Left cardiac atrium (tissue), 4 donors: ENCODE results near the gene FLT1. TPM values are rescaled to one million over a fixed set of nuclear protein-coding genes. Genes with fewer than 3 reads are reported as not detected.

ENCODE experiments used
- ATAC-seq, 2 donors: fragments of 200-7000 bp; cut with Tn5 transposase; one replicate each; pipeline ENCODE4 v1.9.1; 2020; ENCODE audit warnings: mild to moderate bottlenecking in 2 of 2, moderate library complexity in 2 of 2
- DNase-seq: peaks from one replicate; pipeline ENCODE4 v3.0.0-alpha.2; 2020
- intact Hi-C, 2 donors: fragments of 100-400 bp; cut with DNase I; formaldehyde crosslinking; loops; one replicate each; pipeline versions ENCODE4 v1.14.1 to v1.15.1; 2022 to 2023
- total RNA-seq, 2 donors: library from RNA; stranded (reverse); fragmentation: NEBNext Ultra II Directional; extraction: Animal tissue kit (Norgen Biotek cat#: 25700); gene quantifications; one replicate each; pipeline ENCODE4 v1.2.1, GENCODE V29; 2021
- donor health status: DM: no; HTN: yes; CAD: no.
- donor health status: DM: no; HTN: yes; CAD: no; lungs with severe emphysema.
- donor health status: DM: yes; HTN: yes; CAD: no.
- donor health status: Dilated cardiomyopathy.

The FLT1 gene
- total RNA-seq, 2 donors from 2014 or later, result 38.7 to 49.5 TPM

DNA sequence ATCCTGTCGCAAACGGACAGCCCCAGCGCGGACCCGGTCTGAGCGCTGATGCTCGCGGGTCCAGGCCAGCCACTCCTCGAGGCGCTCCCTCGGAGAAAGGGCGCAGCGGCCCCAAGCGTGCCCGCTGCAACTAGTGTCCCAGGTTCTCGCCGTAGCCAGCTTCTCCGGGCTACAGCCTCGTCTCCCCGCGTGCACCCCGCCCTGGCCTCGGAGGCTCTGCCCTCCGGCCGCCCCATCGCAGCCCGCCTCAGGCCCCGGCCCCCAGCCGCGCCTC, 487 bp downstream of the FLT1 start:
- DNase-seq, result no peak
- ATAC-seq, result peak; percentile 35 to 41
- intact Hi-C loops, result no loop called here

DNA sequence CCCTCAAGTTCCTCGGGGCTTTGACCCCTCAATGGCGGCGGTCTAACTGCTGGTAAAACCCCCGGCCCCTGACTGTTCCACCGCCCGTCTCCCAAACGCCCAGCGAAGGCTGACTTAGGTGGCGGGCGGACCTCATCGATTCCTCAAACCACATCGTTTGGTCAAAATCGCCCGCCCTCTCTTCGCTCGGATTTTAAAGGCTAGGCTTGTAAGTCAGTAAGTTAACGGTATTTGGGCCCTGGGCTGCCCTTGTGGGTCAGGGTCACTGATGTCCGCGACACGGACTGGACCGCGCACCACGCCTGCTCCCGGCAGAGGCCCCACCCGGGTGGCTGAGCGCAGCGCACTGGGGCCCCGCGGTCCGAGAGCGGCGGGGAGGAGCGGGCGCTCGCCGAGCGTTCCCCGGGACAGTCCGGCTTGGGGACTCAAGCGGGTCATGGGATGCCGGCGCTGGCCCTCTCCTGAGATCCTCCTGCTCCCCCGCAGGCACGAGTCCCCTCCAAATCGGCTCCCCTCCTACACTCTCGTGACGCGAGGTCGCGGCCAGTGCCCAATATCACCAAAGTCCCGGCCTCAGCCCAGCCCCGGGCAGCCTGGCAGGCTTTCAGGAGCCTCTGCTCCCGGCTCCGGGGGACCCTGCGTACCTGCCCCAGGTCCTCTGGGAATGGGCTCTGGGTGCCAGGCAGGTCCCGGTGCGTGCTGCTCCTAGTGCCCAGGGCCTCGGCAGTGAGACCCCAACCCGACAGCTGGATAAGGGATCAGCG, 1.0 kb downstream of the FLT1 start:
- peak; percentile 45 for DNase-seq
- intact Hi-C loops, result no loop called here
- peak; percentile 41 to 49 for ATAC-seq

DNA sequence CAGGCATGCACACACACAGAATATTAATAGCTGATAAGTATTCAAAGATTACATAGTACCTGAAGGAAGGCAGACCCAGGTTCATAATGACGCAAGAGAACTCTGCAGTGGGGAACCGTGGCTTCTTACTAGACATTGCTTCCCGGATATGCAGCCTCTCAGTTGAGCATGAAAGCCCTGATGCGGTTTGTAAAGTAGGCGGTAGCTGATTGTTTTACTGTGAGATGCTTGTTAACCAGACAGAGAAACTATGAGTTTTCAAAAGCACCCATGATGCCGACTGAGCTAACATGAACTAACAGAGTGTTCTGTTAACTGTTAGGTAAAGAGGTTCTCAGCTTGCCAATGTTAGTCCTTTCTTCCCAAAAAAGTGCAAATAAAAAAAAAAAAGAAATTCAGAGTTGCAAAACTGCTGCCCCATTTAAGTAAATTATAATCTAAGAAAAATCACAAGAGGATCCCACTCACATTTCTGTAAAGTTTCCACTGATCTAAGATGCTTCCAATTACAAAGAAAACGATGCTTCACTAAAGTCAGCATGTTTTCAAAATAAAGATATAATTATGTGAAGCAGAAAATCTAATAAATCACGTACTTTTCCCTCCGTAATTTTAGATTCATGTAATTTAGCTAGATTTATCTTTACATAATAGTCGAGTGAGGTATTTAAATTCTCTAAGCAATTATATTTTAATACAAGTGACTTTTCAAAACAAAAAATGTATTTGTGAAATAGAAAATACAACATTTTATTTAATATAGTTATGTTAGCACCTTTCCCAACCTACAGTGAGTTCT, 2.2 kb downstream of the FLT1 start:
- DNase-seq, result no peak
- intact Hi-C loops, result no loop called here
- ATAC-seq, result no peak

DNA sequence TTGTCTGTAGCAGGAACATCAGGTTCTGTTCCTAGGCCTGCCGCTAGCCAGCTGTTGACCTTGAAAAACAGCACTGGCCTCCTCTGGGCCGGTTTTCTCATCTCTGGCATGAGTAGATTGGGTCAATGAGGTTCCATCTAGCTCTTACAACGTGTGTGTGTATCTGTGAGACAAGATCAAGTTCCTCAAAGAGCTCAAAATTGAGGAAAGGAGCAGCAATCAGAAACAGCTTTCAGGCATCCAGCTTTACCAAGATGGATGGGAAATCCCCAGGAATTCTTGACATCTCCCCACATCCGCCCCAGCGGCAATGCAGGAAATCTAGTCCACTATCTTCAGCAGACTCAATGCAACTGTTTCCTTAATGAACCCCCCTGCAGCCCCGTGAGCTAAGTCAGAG, 4.9 kb downstream of the FLT1 start:
- intact Hi-C loops, result no loop called here
- DNase-seq, result no peak
- ATAC-seq, result no peak

DNA sequence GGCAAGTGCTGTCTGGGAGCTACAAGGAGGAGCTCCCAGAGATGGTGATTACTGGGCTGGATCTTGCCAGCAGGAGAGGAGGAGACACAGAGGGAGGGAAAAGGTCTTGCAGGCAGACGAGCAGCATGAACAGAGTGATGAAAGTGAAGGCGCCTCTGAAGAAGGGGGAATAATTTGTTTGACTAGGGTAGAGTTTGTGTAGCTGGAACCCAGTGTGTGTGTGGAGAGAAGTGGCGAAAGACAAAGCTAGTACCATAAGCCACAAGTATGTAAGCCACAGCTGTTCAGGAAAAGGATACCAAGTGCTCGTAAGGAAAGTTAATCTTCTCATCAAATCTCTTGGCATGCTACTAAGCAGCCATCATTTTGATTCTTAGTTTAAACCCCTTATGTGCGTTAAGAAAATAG, 5.4 kb downstream of the FLT1 start:
- ATAC-seq (no peak), DNase-seq (no peak)
- intact Hi-C loops, result no loop called here

DNA sequence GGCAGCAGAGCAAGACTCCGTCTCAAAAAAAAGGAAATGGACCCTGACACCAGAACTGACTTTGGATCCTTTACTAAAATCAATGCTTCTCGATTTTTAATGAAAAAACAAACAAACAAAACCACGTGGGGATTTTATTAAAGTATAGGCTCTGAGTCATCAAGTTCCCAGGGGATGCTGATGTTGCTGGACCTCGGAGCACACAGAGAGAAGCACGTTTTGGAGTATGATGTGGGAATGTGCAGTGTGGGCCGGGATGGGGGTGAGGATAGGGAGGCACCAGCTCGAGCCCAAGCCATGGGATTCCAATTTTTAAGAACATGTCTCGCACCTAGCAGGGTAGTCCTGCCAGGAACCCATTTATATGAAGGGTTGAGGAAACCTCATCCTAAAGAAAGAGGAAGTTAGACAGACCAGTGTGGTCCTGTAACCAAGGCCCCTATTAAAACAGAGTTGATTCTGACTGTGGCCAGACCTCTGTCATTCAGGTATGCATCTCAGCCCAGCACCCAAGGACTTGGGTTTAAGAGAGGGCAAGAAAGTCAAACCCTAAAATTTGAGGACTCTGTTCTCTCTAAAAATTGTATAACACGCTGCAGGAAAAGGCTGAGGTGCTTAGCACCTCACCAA, 6.4 kb downstream of the FLT1 start:
- no peak for DNase-seq
- intact Hi-C loops, result no loop called here
- no peak for ATAC-seq

DNA sequence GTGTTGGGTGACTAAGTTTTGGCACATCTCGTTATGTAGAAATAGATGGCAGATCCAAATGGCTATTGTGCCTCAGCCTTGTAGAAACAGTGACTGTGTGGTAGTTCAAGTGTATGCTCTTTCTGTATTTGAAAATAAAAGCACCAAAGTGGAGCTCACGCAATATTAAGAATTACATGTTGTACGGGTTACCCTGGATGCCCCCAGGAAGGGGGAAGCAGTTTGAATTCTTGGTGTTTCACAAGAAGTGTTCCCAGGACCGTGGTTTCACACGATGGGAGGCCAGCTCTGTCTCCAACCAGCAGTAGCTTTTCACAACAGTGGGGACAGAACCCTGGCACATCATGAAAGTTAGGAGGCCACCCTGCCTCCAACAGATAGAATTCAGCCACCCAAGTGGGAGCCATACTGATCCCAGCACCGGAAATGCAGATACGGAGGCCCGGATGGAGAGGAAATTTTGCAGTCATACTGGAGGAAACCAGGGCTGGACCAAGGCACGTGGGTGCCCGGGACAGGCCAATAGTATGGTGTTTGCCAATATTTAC, 8.9 kb downstream of the FLT1 start:
- DNase-seq (no peak), ATAC-seq (no peak)
- intact Hi-C loops, result no loop called here

DNA sequence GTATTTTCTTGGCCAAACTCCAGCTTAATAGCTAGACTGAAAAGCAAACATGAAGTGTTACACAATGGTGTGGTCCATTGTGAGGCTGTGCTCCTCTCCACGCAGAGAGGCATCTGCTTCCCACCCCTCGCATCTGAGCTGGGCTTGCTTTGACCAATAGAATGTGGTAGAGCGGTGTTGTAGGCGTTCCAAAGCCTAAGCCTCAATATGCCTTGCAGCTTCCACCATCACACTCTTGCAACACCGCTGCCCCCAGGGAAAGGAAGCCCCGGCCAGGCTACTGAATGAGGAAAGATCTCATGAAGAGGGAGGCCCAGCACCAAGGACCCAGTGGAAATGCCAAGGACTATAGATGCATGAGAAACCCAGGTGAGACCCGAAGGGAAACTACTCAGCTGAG, 9.4 kb downstream of the FLT1 start:
- ATAC-seq (no peak), DNase-seq (no peak)
- intact Hi-C loops, result no loop called here

DNA sequence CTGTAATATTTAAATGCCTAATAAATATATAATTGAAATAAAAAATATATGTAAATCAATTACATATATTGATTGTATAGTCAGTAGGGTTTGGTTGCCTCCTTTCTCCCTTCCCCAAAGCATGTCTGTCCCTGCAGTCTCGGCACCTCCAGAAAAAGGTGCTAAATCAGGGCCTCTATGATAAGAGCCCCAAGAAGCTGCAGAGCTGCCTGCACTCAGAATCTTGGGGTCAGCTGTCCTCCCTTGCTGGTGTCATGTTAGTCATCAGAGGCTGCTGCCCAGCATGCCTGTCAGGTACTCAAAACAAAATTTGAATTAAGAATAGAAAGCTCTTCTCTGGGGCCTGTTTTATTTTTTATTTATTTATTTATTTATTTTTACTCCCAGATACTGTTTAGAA, 9.8 kb downstream of the FLT1 start:
- DNase-seq (no peak), ATAC-seq (no peak)
- intact Hi-C loops, result no loop called here

DNA sequence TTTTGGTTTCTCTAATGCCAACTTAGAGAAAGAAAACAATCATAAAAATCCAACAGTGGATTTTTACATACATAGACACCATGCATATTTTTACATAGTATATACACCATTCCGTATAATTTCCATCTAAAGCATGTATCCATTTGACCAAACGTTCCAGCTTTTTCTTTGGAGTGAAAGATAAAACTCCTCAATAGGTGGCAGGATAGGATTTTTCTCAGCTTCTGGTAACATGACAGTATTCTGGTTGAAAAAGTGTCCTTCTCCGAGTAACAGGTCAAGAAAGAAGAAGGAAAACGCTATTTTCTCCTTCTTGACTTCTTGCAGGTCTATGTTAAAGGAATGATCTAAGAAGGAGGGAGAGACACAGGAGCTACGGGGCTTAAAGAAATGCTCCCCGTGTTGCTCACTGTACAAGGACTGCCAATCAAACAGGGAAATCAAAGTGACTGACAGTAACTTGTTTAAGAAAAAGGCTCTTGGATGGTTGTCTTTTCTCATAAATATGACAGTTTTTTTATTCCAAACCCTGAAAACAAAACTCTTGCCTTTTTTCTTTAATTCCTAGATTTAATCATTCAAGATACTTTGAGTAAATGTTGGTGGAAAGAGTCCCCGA, 11.5 kb downstream of the FLT1 start:
- intact Hi-C loops, result no loop called here
- DNase-seq, result no peak
- ATAC-seq, result no peak

DNA sequence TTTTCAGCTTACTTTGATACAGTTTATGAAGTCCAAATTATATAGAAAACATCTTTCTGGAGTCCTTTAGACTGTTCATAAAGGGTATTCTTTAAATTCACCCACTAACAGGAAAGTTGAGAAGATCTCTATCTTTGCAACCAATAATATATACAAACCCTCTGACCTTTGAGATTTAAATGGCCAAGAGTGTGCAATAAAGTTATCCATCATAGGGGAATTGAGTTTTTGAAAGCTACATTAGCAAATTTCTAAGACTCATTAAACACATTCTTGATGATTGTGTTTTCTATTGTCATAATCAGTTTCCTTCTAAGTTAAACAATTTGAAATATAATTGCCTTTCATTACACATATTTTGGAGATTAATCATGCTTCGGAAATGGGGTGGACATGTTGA, 15.9 kb downstream of the FLT1 start:
- intact Hi-C loops, result no loop called here
- no peak for ATAC-seq
- DNase-seq, result no peak

DNA sequence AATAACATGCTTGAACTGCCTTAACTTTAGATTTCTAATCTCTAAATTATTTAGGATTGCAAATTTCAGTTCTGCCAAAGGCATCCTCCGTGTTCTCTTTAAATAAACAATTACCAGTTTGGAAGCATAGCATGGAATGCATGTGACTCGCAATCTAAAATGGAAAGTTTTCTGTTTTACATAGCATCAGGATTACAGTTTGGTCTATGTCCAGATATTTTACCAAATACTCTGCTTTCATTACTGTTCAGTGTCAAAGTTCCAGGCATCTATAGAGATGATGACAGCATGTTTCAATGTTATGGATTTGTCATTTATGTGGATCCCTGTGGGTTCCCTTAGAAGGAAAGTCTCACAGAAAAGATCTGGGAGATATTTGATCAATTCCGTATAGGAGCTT, 16.8 kb downstream of the FLT1 start:
- no peak for DNase-seq
- no peak for ATAC-seq
- intact Hi-C loops, result no loop called here

DNA sequence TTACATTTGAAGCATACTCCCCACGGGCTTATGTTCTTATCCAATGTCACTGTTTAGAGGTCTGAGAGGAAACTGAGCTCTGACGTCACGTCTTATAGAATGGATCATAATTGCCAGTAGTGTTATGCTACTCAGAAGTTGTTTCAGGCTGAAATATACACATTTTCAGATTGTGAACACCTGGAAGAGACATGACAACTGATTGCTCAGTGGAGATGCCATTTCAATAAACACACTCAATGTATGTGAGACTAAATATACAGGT, 17.3 kb downstream of the FLT1 start:
- no peak for DNase-seq
- intact Hi-C loops, result no loop called here
- ATAC-seq, result no peak

DNA sequence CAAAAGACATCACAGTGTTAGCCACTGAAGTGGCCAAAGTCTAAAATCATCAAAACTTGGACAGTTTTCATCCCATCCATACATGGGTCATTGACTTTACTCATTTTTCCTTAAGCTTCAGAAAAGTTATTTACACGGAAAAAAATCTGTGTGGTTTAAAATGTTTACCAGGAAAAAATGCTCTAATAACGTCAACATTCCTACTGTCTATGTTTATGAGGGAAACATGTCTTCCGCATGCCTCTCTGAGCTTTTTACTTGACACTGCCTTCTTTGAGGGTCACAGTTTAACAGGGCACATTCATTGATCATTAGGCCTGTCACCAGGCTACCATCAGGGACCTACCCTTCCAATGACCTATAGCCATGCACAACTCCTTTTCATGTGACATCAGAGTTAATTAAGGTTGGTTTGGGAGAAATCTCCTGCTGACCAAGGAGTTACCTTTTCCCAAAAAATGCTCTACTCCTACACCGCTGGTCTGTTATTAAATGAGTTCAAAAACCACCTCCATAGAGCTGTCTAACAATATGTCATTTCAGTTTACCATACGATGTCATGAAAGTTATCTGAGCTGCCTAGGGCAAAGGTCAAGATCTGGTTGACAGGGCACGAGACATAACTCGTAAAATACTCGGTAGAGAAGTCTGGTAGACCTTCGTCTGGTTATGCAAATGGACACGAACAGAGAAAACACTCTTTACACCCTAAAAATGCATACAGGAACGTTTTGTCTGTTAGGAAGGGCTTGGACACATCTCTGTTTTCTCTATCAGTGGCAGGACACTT, 17.8 kb downstream of the FLT1 start:
- intact Hi-C loops, result no loop called here
- no peak for ATAC-seq
- DNase-seq, result no peak

DNA sequence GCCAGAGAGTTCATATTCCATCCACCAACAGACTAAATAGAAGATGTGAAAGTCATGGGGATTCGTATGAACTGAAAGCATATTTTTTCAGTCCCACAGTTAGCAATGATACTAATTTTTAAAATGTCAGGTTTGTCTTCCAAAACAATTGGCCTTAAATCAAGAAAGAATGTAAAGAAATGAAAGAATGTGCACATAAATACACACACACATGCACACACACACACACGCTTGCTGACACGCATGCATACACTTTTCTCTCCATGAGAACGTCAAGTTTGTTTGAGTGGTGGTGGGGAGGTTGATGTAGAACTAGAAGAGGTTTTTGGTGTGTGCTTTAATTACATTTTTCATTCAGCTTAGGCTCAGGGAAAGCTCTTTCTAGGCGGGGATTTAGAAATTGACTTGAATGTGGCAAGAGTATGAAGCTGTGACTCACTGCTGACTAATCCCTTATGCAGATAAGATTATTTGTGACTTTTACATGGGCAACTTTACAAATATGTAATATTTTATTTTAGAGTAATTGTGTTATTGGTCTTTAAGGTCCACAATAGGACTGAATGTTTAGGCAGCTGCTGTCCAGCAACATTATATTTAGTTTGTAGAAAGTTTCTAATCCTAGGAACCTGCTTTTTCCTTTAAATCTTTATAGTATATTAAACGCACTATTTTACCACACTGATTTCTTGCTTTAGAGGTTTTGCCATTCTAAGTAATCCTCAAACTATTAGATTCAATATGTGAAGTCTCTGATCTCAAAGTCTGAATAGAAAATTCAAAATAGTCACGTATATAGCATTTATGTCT, 18.8 kb downstream of the FLT1 start:
- ATAC-seq (peak; percentile 72 to 94), DNase-seq (no peak)
- intact Hi-C loops, result no loop called here

DNA sequence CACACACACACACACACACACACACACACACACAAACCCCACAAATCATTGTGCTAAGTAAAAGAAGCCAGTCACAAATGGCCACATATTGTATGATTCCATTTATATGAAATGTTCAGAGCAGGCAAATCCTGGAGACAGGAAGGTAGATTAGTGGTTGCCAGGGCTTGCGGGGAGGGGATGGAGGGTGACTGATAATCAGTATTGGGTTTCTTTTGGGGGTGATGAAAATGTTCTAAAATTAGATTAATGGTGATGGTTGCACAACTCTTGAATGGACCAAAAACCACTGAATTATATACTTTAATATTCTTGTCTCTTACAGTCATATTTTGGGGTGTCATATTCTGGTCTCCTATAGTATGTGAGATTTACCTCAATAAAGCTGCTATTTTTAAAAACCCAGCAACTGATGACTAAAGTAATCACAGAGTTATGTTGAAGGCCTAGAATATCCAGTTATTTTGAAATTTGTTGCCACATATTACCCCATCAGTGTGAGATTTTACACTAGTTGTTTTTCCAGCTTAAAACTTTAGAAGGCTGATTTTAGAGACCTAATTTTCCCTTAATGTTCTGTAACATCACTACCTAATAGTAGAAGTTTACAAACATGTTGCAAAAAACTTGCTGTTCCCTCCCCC, 20.3 kb downstream of the FLT1 start:
- ATAC-seq, result no peak
- DNase-seq, result no peak
- intact Hi-C loops, result no loop called here

DNA sequence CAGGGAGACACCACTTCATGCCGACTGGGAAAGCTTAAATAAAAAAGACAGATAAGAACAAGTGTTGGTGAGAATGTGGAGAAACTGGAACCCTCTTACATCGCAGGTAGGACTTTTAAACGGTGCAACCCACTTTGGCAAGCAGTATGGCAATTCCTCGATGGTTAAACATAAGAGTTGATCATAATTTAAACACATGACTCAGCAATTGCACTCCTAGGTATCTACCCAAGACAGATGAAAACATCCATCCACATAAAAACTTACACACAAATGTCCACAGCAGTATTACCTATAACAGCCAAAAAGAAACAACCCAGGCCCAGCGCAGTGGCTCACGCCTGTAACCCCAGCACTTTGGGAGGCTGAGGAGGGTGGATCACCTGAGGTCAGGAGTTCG, 21.9 kb downstream of the FLT1 start:
- no peak for ATAC-seq
- intact Hi-C loops, result no loop called here
- DNase-seq, result no peak

DNA sequence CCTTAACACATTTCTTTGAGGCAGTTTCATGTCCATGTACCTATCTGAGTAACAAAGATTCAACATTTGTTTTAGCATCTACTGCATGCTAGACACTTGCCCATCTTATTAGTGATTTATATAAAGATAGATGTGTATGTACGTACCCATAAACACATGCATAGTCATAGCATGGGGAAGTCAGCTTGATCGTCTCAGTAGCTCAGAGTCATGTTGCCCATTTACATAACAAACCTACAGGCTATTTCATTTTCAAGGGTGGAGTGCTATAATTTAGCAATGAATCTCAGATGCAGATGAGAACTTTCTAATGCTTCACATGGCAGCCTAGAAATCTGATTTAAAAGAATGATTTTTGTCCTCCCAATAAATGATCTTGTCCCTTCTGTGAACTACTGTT, 23.5 kb downstream of the FLT1 start:
- no peak for ATAC-seq
- intact Hi-C loops, result no loop called here
- DNase-seq, result no peak
